HepG2 (cell line): ENCODE measurements around the gene LMAN2L. TPM values are rescaled to one million over a fixed set of nuclear protein-coding genes. Genes with fewer than 3 reads are reported as not detected.

ENCODE experiments used
- ATF1 ChIP-seq: IDR thresholded peaks from 2 replicates; pipeline ENCODE4 v1.6.1; 2016; ENCODE audit warnings: mild to moderate bottlenecking, control low read depth
- CEBPB ChIP-seq: IDR thresholded peaks from 2 replicates; pipeline ENCODE4 v1.6.1; 2011; ENCODE audit warnings: low read depth, low read length, improper control_type of control experiment, borderline replicate concordance
- ETV6 ChIP-seq: sonication (generic); formaldehyde crosslinking; conservative IDR thresholded peaks from 2 replicates; pipeline ENCODE4 v1.4.0; 2020; ENCODE audit warnings: missing genetic modification reagents
- HDAC1 ChIP-seq: sonication (generic); formaldehyde crosslinking; IDR thresholded peaks from 2 replicates; pipeline ENCODE4 v1.5.1; 2020; ENCODE audit warnings: mild to moderate bottlenecking, missing genetic modification reagents
- JARID2 ChIP-seq: sonication (generic); formaldehyde crosslinking; IDR thresholded peaks from 2 replicates; pipeline ENCODE4 v1.8.1; 2023; ENCODE audit warnings: missing genetic modification reagents, inconsistent platforms; ENCODE audit not compliant: insufficient replicate concordance
- NR1H2 ChIP-seq: sonication (generic); formaldehyde crosslinking; IDR thresholded peaks from 2 replicates; pipeline ENCODE4 v1.8.1; 2022; ENCODE audit warnings: low read depth, missing genetic modification reagents, borderline replicate concordance
- PITX1 ChIP-seq: sonication (generic); formaldehyde crosslinking; IDR thresholded peaks from 2 replicates; pipeline ENCODE4 v1.5.1; 2020; ENCODE audit warnings: mild to moderate bottlenecking, missing genetic modification reagents
- POGZ ChIP-seq: sonication (generic); formaldehyde crosslinking; IDR thresholded peaks from 2 replicates; pipeline ENCODE4 v1.4.0; 2020; ENCODE audit warnings: mild to moderate bottlenecking, missing genetic modification reagents
- SOX5 ChIP-seq: IDR thresholded peaks from 2 replicates; pipeline ENCODE4 v1.6.1; 2016; ENCODE audit warnings: borderline replicate concordance
- ZFP62 ChIP-seq: sonication (generic); formaldehyde crosslinking; IDR thresholded peaks from 2 replicates; pipeline ENCODE4 v1.4.0; 2020; ENCODE audit warnings: missing genetic modification reagents
- ZKSCAN5 ChIP-seq: sonication (generic); formaldehyde crosslinking; IDR thresholded peaks from 2 replicates; pipeline ENCODE4 v1.5.1; 2020; ENCODE audit warnings: mild to moderate bottlenecking, missing genetic modification reagents
- ZNF75D ChIP-seq: sonication (generic); formaldehyde crosslinking; IDR thresholded peaks from 2 replicates; pipeline ENCODE4 v1.8.1; 2023; ENCODE audit warnings: missing genetic modification reagents, mild to moderate bottlenecking, borderline replicate concordance
- polyA plus RNA-seq, 8 experiments: library from polyadenylated mRNA; depleted of rRNA in 3 of 8; stranded (reverse) in 7 of 8; unstranded in 1 of 8; fragments of >200 nt; fragmentation: Illumina TruSeq in 4 of 8; extraction: Trizol in 4 of 8; gene quantifications; 2 replicates each; pipeline versions ENCODE4 v1.2.1 to v1.2.3, GENCODE V29; 2011 to 2016; ENCODE audit warnings: low read depth in 4 of 8, missing spikeins in 1 of 8, mixed read lengths in 1 of 8; ENCODE audit not compliant: insufficient read depth in 1 of 8
- total RNA-seq, 5 experiments: library from RNA; depleted of rRNA; stranded (reverse); fragments of >200 nt; fragmentation: Illumina TruSeq; extraction: Trizol; gene quantifications; 2 replicates each; pipeline ENCODE4 v1.2.3, GENCODE V29; 2016; ENCODE audit warnings: low read depth in 1 of 5
- TF ChIP-seq, protein P1 (sequence below): sonication (generic); formaldehyde crosslinking; IDR thresholded peaks from 2 replicates; pipeline ENCODE4 v1.5.1; 2020; ENCODE audit warnings: mild to moderate bottlenecking, moderate library complexity, missing genetic modification reagents
- TF ChIP-seq, protein P2 (sequence below): sonication (generic); formaldehyde crosslinking; IDR thresholded peaks from 2 replicates; pipeline ENCODE4 v1.8.0; 2022; ENCODE audit warnings: missing genetic modification reagents, low read depth, mild to moderate bottlenecking, borderline replicate concordance
- TF ChIP-seq, protein P3 (sequence below): sonication (generic); formaldehyde crosslinking; IDR thresholded peaks from 2 replicates; pipeline ENCODE4 v1.8.1; 2023; ENCODE audit warnings: mild to moderate bottlenecking, missing genetic modification reagents, borderline replicate concordance
- TF ChIP-seq, protein P4 (sequence below): sonication (generic); formaldehyde crosslinking; IDR thresholded peaks from 2 replicates; pipeline ENCODE4 v1.8.0; 2022; ENCODE audit warnings: mild to moderate bottlenecking, missing genetic modification reagents, moderate library complexity
- TF ChIP-seq, protein P5 (sequence below): sonication (generic); formaldehyde crosslinking; IDR thresholded peaks from 2 replicates; pipeline ENCODE4 v1.4.0; 2020; ENCODE audit warnings: missing genetic modification reagents
- TF ChIP-seq, protein P6 (sequence below): sonication (generic); formaldehyde crosslinking; IDR thresholded peaks from 2 replicates; pipeline ENCODE4 v1.4.0; 2020; ENCODE audit warnings: low read depth, mild to moderate bottlenecking, missing genetic modification reagents
- TF ChIP-seq, protein P7 (sequence below): sonication (generic); formaldehyde crosslinking; IDR thresholded peaks from 2 replicates; pipeline ENCODE4 v1.9.0; 2021; ENCODE audit warnings: missing genetic modification reagents, mild to moderate bottlenecking, borderline replicate concordance

Gene LMAN2L
- total and polyA plus RNA-seq, 2 of the 13 experiments (the other 11 are each of a cell fraction or from before 2014, with no cell fraction given): 39.1 to 57.9 TPM

DNA sequence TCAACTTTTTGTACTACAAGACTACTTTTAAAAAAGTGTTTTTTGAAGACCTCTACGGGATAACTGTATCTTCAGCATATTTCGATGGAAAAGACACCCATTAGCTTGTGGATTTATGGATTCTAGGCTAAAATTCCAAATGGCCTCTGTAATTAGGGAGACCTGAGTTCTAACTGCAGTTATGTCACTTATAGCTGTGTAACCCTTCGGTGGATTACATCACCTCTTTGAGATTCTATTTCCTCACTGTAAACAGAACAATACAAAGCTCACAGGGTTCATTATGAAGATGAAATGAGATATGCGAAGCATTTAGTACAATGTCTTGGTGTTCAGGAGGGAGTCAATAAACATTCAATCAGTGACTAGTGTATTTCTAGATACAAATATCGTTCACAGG lies 24.2 kb downstream of the LMAN2L start (continued):
- TF ChIP-seq, protein P1, sequence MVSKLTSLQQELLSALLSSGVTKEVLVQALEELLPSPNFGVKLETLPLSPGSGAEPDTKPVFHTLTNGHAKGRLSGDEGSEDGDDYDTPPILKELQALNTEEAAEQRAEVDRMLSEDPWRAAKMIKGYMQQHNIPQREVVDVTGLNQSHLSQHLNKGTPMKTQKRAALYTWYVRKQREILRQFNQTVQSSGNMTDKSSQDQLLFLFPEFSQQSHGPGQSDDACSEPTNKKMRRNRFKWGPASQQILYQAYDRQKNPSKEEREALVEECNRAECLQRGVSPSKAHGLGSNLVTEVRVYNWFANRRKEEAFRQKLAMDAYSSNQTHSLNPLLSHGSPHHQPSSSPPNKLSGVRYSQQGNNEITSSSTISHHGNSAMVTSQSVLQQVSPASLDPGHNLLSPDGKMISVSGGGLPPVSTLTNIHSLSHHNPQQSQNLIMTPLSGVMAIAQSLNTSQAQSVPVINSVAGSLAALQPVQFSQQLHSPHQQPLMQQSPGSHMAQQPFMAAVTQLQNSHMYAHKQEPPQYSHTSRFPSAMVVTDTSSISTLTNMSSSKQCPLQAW (CRISPR knock-in tag): no peak
- TF ChIP-seq ZNF75D (CRISPR knock-in tag): no peak
- TF ChIP-seq, protein P2, sequence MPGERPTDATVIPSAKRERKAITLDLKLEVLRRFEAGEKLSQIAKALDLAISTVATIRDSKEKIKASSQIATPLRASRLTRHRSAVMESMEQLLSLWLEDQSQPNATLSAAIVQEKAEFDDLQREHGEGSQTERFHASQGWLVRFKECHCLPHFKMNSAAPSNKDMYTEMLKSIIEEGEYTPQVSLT (CRISPR knock-in tag): no peak
- no peak for TF ChIP-seq JARID2 (CRISPR knock-in tag)
- TF ChIP-seq ETV6 (CRISPR knock-in tag): no peak
- TF ChIP-seq ATF1: peak; percentile 27; the same call in 1 of the 2 replicates
- peak; percentile 87 for TF ChIP-seq SOX5 (CRISPR knock-in tag)
- TF ChIP-seq PITX1 (CRISPR knock-in tag): no peak
- no peak for TF ChIP-seq ZFP62 (CRISPR knock-in tag)
- TF ChIP-seq, protein P3, sequence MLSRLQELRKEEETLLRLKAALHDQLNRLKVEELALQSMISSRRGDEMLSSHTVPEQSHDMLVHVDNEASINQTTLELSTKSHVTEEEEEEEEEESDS (CRISPR knock-in tag): no peak
- TF ChIP-seq, protein P4, sequence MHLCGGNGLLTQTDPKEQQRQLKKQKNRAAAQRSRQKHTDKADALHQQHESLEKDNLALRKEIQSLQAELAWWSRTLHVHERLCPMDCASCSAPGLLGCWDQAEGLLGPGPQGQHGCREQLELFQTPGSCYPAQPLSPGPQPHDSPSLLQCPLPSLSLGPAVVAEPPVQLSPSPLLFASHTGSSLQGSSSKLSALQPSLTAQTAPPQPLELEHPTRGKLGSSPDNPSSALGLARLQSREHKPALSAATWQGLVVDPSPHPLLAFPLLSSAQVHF: no peak
- TF ChIP-seq, protein P5, sequence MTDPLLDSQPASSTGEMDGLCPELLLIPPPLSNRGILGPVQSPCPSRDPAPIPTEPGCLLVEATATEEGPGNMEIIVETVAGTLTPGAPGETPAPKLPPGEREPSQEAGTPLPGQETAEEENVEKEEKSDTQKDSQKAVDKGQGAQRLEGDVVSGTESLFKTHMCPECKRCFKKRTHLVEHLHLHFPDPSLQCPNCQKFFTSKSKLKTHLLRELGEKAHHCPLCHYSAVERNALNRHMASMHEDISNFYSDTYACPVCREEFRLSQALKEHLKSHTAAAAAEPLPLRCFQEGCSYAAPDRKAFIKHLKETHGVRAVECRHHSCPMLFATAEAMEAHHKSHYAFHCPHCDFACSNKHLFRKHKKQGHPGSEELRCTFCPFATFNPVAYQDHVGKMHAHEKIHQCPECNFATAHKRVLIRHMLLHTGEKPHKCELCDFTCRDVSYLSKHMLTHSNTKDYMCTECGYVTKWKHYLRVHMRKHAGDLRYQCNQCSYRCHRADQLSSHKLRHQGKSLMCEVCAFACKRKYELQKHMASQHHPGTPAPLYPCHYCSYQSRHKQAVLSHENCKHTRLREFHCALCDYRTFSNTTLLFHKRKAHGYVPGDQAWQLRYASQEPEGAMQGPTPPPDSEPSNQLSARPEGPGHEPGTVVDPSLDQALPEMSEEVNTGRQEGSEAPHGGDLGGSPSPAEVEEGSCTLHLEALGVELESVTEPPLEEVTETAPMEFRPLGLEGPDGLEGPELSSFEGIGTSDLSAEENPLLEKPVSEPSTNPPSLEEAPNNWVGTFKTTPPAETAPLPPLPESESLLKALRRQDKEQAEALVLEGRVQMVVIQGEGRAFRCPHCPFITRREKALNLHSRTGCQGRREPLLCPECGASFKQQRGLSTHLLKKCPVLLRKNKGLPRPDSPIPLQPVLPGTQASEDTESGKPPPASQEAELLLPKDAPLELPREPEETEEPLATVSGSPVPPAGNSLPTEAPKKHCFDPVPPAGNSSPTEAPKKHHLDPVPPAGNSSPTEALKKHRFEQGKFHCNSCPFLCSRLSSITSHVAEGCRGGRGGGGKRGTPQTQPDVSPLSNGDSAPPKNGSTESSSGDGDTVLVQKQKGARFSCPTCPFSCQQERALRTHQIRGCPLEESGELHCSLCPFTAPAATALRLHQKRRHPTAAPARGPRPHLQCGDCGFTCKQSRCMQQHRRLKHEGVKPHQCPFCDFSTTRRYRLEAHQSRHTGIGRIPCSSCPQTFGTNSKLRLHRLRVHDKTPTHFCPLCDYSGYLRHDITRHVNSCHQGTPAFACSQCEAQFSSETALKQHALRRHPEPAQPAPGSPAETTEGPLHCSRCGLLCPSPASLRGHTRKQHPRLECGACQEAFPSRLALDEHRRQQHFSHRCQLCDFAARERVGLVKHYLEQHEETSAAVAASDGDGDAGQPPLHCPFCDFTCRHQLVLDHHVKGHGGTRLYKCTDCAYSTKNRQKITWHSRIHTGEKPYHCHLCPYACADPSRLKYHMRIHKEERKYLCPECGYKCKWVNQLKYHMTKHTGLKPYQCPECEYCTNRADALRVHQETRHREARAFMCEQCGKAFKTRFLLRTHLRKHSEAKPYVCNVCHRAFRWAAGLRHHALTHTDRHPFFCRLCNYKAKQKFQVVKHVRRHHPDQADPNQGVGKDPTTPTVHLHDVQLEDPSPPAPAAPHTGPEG (CRISPR knock-in tag): no peak
- TF ChIP-seq NR1H2 (CRISPR knock-in tag): no peak
- TF ChIP-seq, protein P6, sequence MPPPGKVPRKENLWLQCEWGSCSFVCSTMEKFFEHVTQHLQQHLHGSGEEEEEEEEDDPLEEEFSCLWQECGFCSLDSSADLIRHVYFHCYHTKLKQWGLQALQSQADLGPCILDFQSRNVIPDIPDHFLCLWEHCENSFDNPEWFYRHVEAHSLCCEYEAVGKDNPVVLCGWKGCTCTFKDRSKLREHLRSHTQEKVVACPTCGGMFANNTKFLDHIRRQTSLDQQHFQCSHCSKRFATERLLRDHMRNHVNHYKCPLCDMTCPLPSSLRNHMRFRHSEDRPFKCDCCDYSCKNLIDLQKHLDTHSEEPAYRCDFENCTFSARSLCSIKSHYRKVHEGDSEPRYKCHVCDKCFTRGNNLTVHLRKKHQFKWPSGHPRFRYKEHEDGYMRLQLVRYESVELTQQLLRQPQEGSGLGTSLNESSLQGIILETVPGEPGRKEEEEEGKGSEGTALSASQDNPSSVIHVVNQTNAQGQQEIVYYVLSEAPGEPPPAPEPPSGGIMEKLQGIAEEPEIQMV: no peak
- no peak for TF ChIP-seq ZKSCAN5 (CRISPR knock-in tag)
- no peak for TF ChIP-seq POGZ
- peak; percentile 90 for TF ChIP-seq CEBPB
- TF ChIP-seq, protein P7, sequence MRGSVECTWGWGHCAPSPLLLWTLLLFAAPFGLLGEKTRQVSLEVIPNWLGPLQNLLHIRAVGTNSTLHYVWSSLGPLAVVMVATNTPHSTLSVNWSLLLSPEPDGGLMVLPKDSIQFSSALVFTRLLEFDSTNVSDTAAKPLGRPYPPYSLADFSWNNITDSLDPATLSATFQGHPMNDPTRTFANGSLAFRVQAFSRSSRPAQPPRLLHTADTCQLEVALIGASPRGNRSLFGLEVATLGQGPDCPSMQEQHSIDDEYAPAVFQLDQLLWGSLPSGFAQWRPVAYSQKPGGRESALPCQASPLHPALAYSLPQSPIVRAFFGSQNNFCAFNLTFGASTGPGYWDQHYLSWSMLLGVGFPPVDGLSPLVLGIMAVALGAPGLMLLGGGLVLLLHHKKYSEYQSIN (CRISPR knock-in tag): no peak
- TF ChIP-seq HDAC1 (CRISPR knock-in tag): no peak
